Measurements from ENCODE around the gene CLMN. TPM values are rescaled to one million over a fixed set of nuclear protein-coding genes. Genes with fewer than 3 reads are reported as not detected.

The CLMN gene
- total and polyA plus RNA-seq, 2 of the 13 experiments (the other 11 are each of a cell fraction or from before 2014, with no cell fraction given) = 15.1 to 16.7 TPM

GRCh38 chr14:95364481-95365209, 44.9 kb upstream of the CLMN start (continued):
- TF ChIP-seq ZNF878 (CRISPR knock-in tag; IDR thresholded peaks at IDR 0.05) = 0 out of 2 replicates have a peak, but pooled peaks have one; percentile 29
- TF ChIP-seq ZNF670 (CRISPR knock-in tag; IDR thresholded peaks at IDR 0.05; ENCODE audit: borderline replicate concordance) = no peak
- peak; percentile 51 for TF ChIP-seq TEAD3 (CRISPR knock-in tag; optimal IDR thresholded peaks at IDR 0.05; ENCODE audit: borderline replicate concordance)
- TF ChIP-seq ZEB1 (IDR thresholded peaks at IDR 0.05; ENCODE audit: insufficient replicate concordance, low read depth) = peak; percentile 76
- no peak for TF ChIP-seq PREB (CRISPR knock-in tag; IDR thresholded peaks at IDR 0.05)
- no peak for TF ChIP-seq MXD4 (CRISPR knock-in tag; IDR thresholded peaks at IDR 0.05)
- TF ChIP-seq TBL1XR1 (IDR thresholded peaks at IDR 0.05; ENCODE audit: borderline replicate concordance, low read length, partially characterized antibody) = peak; percentile 89
- TF ChIP-seq, protein P1, sequence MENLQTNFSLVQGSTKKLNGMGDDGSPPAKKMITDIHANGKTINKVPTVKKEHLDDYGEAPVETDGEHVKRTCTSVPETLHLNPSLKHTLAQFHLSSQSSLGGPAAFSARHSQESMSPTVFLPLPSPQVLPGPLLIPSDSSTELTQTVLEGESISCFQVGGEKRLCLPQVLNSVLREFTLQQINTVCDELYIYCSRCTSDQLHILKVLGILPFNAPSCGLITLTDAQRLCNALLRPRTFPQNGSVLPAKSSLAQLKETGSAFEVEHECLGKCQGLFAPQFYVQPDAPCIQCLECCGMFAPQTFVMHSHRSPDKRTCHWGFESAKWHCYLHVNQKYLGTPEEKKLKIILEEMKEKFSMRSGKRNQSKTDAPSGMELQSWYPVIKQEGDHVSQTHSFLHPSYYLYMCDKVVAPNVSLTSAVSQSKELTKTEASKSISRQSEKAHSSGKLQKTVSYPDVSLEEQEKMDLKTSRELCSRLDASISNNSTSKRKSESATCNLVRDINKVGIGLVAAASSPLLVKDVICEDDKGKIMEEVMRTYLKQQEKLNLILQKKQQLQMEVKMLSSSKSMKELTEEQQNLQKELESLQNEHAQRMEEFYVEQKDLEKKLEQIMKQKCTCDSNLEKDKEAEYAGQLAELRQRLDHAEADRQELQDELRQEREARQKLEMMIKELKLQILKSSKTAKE (CRISPR knock-in tag; IDR thresholded peaks at IDR 0.05; ENCODE audit: borderline replicate concordance) = peak; percentile 95
- peak; percentile 50; the same call in 1 of the 2 replicates for TF ChIP-seq RCOR2 (CRISPR knock-in tag; IDR thresholded peaks at IDR 0.05)
- TF ChIP-seq POGZ (CRISPR knock-in tag; IDR thresholded peaks at IDR 0.05) = peak; percentile 62
- TF ChIP-seq ZNF501 (CRISPR knock-in tag; IDR thresholded peaks at IDR 0.05) = 0 out of 2 replicates have a peak, but pooled peaks have one; percentile 42
- 0 out of 2 replicates have a peak, but pooled peaks have one; percentile 53 for TF ChIP-seq ZNF205 (CRISPR knock-in tag; IDR thresholded peaks at IDR 0.05)
- TF ChIP-seq ATM (IDR thresholded peaks at IDR 0.05; ENCODE audit: borderline replicate concordance) = no peak
- no peak for TF ChIP-seq RORA (CRISPR knock-in tag; IDR thresholded peaks at IDR 0.05)
- no peak for TF ChIP-seq ZNF382 (CRISPR knock-in tag; IDR thresholded peaks at IDR 0.05; ENCODE audit: borderline replicate concordance)
- TF ChIP-seq SKI (IDR thresholded peaks at IDR 0.05; ENCODE audit: partially characterized antibody) = peak; percentile 97
- TF ChIP-seq ZBTB38 (CRISPR knock-in tag; IDR thresholded peaks at IDR 0.05) = no peak
- peak; percentile 58 for TF ChIP-seq HDAC1 (CRISPR knock-in tag; IDR thresholded peaks at IDR 0.05)
- TF ChIP-seq ZMYM4 (CRISPR knock-in tag; IDR thresholded peaks at IDR 0.05) = peak; percentile 58; the same call in 1 of the 2 replicates
- TF ChIP-seq RELA (CRISPR knock-in tag; IDR thresholded peaks at IDR 0.05) = no peak
- no peak for TF ChIP-seq FOXK2 (IDR thresholded peaks at IDR 0.05)
- TF ChIP-seq SOX13 (IDR thresholded peaks at IDR 0.05) = no peak
- peak in 1 of 2 experiments; percentile 65; a peak in 2 of 4 replicates for TF ChIP-seq SOX13 (CRISPR knock-in tag; conservative IDR thresholded peaks at IDR 0.05 in 1 of 2, IDR thresholded peaks at IDR 0.05 in 1 of 2)
- peak; percentile 56; the same call in 1 of the 2 replicates for TF ChIP-seq TFAP4 (IDR thresholded peaks at IDR 0.05; ENCODE audit: borderline replicate concordance, low read depth)
- TF ChIP-seq EP300 (IDR thresholded peaks at IDR 0.05; ENCODE audit: low read depth in 2 of 2, low read length in 2 of 2) = peak in 1 of 2 experiments; percentile 67; a peak in 2 of 4 replicates
- TF ChIP-seq EP300 (CRISPR knock-in tag; IDR thresholded peaks at IDR 0.05; ENCODE audit: borderline replicate concordance) = no peak
- peak; percentile 64; the same call in 1 of the 2 replicates for TF ChIP-seq MTA1 (CRISPR knock-in tag; IDR thresholded peaks at IDR 0.05; ENCODE audit: borderline replicate concordance)

Measured in HepG2 (cell line).